ENCODE data around the gene FAM240B. TPM values are rescaled to one million over a fixed set of nuclear protein-coding genes. Genes with fewer than 3 reads are reported as not detected.

Gene FAM240B
- total and polyA plus RNA-seq, 7 experiments from 2014 or later, result not detected

DNA sequence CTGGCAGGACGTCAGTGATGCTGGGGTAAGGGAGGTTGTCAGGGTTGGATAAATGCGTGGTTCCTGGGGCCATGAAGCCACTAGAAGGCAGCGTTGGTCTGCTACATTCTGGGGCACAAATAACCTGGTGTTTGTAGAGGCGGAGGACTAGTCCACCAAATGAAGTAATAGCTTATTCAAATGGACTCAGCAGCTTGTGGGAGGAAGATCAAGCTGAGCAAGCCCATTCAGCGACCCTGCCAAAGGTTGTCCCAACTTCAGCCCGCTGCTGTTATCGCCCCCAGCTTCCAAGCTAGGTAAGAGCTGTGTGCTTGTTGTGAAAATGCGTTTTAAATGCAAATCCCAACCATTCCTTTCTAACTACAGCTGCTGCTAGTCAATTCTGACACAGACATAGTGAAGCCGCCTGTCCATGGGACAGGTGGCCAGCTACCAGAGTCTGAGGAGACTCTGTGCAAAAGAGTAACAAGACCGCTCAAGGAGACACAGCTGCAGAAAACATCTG lies 7.6 kb upstream of the FAM240B start:
- POLR2A ChIA-PET, result no interaction called here

DNA sequence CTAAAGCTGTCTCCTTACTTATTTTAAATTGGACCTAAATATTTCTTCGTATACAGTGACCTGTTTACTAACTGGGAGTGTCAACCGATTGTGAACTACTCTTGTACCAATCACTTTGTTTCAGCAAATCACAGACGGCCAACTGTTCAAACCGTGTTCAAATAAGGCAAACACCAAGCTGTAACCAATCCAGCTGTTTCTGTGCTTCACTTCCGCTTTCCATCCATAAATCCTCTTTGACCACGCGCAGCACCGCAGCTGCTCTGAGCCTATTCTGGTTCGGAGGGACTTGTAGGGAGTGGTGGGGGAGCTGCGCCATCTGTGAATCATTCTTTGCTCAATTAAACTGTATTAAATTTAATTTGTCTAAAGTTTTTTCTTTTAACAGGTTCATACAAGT lies 4.8 kb upstream of the FAM240B start:
- Mint-ChIP-seq H3K36me3 (no peaks in the 10 kb centered on the region), H3K9me3 (peaks cover 0 to 4% (median 0%) of the 10 kb centered on the region in 11 donors), H3K27me3 (peaks cover 0 to 29% (median 6%) of the 10 kb centered on the region in 5 donors), H3K27ac (no peak overlapping the region), H3K4me3 (no peak overlapping the region), H3K4me1 (no peaks in the 10 kb centered on the region)
- Histone ChIP-seq H3K27me3 (ENCODE audit: control insufficient read depth in 2 of 2, insufficient read depth in 2 of 2, low read length in 2 of 2) (no peaks in the 10 kb centered on the region), H3K9me3 (ENCODE audit: control insufficient read depth in 2 of 3, low read length in 3 of 3) (no peaks in the 10 kb centered on the region), H3K27ac (ENCODE audit: low read depth, low read length) (no peak overlapping the region), H3K36me3 (ENCODE audit: control insufficient read depth in 2 of 3, insufficient read depth in 3 of 3, low read length in 3 of 3) (no peaks in the 10 kb centered on the region), H3K4me1 (ENCODE audit: control insufficient read depth in 2 of 2, insufficient read depth in 2 of 2, low read length in 2 of 2) (no peaks in the 10 kb centered on the region), H3K4me3 (ENCODE audit: low read length) (no peak overlapping the region)
- DNase-seq (no peak), ATAC-seq (no peak)
- ChIA-PET CTCF (no interaction called here), POLR2A (no interaction called here)
- intact Hi-C loops (cut with micrococcal nuclease), result no loop called here

More for the DNA sequence above, 7.6 kb upstream of the FAM240B start:
- Histone ChIP-seq H3K27ac (ENCODE audit: low read depth, low read length) (no peak overlapping the region), H3K27me3 (ENCODE audit: control insufficient read depth in 2 of 2, insufficient read depth in 2 of 2, low read length in 2 of 2) (no peaks in the 10 kb centered on the region), H3K36me3 (ENCODE audit: control insufficient read depth in 2 of 3, insufficient read depth in 3 of 3, low read length in 3 of 3) (no peaks in the 10 kb centered on the region), H3K9me3 (ENCODE audit: control insufficient read depth in 2 of 3, low read length in 3 of 3) (no peaks in the 10 kb centered on the region), H3K4me1 (ENCODE audit: control insufficient read depth in 2 of 2, insufficient read depth in 2 of 2, low read length in 2 of 2) (no peaks in the 10 kb centered on the region), H3K4me3 (ENCODE audit: low read length) (no peak overlapping the region)
- CTCF ChIA-PET, result no interaction called here
- Mint-ChIP-seq H3K27me3 (peaks cover 0 to 37% (median 8%) of the 10 kb centered on the region in 5 donors), H3K36me3 (no peaks in the 10 kb centered on the region), H3K9me3 (peaks cover 0 to 6% (median 0%) of the 10 kb centered on the region in 11 donors), H3K4me3 (no peak overlapping the region), H3K4me1 (no peaks in the 10 kb centered on the region), H3K27ac (no peak overlapping the region)
- DNase-seq, result no peak
- no peak for ATAC-seq
- intact Hi-C loops (cut with micrococcal nuclease), result no loop called here

DNA sequence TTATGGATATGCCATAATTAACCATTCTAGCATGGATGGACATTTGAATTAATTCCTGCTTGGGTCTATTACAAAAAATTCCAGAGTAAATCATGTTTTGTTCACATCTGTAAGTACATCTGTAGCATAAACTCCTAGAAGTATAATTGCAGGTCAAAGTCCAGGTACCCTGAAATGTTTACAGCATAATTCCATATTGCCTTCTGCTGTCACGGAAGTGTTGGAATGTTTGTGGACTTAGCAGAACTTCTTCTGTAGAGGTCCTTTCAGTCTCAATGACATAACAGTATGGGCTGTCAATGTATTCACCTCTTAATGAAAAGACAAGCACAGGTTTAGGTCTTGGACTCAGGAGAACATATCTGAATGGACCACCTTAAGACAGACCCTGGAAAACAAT lies 1.8 kb downstream of the FAM240B start:
- no peaks in the 10 kb centered on the region for H3K9me3 Mint-ChIP-seq
- H3K27ac Mint-ChIP-seq, result no peak overlapping the region
- CTCF ChIA-PET, result no interaction called here
- H3K27me3 ChIP-seq (ENCODE audit: control insufficient read depth in 2 of 2, insufficient read depth in 2 of 2, low read length in 2 of 2), result no peaks in the 10 kb centered on the region
- peaks cover 2 to 33% (median 14%) of the 10 kb centered on the region in 5 donors for H3K27me3 Mint-ChIP-seq
- H3K4me3 Mint-ChIP-seq, result no peak overlapping the region
- POLR2A ChIA-PET, result no interaction called here
- H3K4me1 ChIP-seq (ENCODE audit: control insufficient read depth in 2 of 2, insufficient read depth in 2 of 2, low read length in 2 of 2), result no peaks in the 10 kb centered on the region
- no peak for DNase-seq
- no peaks in the 10 kb centered on the region for H3K9me3 ChIP-seq (ENCODE audit: control insufficient read depth in 2 of 3, low read length in 3 of 3)
- H3K36me3 ChIP-seq (ENCODE audit: control insufficient read depth in 2 of 3, insufficient read depth in 3 of 3, low read length in 3 of 3), result no peaks in the 10 kb centered on the region
- H3K4me3 ChIP-seq (ENCODE audit: low read length), result no peak overlapping the region
- no peaks in the 10 kb centered on the region for H3K36me3 Mint-ChIP-seq
- no peak overlapping the region for H3K27ac ChIP-seq (ENCODE audit: low read depth, low read length)
- no peak for ATAC-seq
- H3K4me1 Mint-ChIP-seq, result no peaks in the 10 kb centered on the region
- intact Hi-C loops (cut with micrococcal nuclease), result no loop called here

GRCh38 chr9:38715684-38716083 lies 4.2 kb downstream of the FAM240B start:
- ChIA-PET POLR2A (no interaction called here), CTCF (no interaction called here)
- Mint-ChIP-seq H3K4me1 (no peaks in the 10 kb centered on the region), H3K27ac (no peak overlapping the region), H3K27me3 (peaks cover 2 to 39% (median 26%) of the 10 kb centered on the region in 5 donors), H3K36me3 (no peaks in the 10 kb centered on the region), H3K9me3 (no peaks in the 10 kb centered on the region), H3K4me3 (no peak overlapping the region)
- H3K4me1 ChIP-seq (ENCODE audit: control insufficient read depth in 2 of 2, insufficient read depth in 2 of 2, low read length in 2 of 2), result no peaks in the 10 kb centered on the region
- H3K36me3 ChIP-seq (ENCODE audit: control insufficient read depth in 2 of 3, insufficient read depth in 3 of 3, low read length in 3 of 3), result no peaks in the 10 kb centered on the region
- no peaks in the 10 kb centered on the region for H3K27me3 ChIP-seq (ENCODE audit: control insufficient read depth in 2 of 2, insufficient read depth in 2 of 2, low read length in 2 of 2)
- no peak overlapping the region for H3K27ac ChIP-seq (ENCODE audit: low read depth, low read length)
- intact Hi-C loops (cut with micrococcal nuclease), result no loop called here
- H3K9me3 ChIP-seq (ENCODE audit: control insufficient read depth in 2 of 3, low read length in 3 of 3), result no peaks in the 10 kb centered on the region
- ATAC-seq (no peak), DNase-seq (no peak)
- H3K4me3 ChIP-seq (ENCODE audit: low read length), result no peak overlapping the region

DNA sequence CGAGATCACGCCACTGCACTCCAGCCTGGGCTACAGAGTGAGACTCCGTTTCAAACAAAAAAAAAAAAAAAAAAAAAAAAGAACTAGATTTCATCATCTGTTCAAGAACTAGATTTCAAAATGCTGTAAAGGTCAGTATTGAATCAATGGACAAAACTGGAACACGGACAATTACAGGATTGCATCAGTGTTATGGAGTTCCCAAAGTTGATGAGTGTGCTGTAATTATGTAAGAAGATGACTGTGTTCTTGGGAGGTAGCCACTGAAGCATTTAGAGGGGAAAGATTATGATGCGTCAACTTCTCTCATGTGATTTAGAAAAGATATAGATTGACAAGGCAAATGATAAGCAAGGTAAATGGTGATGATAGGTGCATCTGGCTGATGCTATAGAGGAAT lies 6.5 kb downstream of the FAM240B start:
- Mint-ChIP-seq H3K9me3 (no peaks in the 10 kb centered on the region), H3K4me3 (no peak overlapping the region), H3K4me1 (no peaks in the 10 kb centered on the region), H3K36me3 (no peaks in the 10 kb centered on the region), H3K27ac (no peak overlapping the region), H3K27me3 (peaks cover 2 to 31% (median 26%) of the 10 kb centered on the region in 5 donors)
- ATAC-seq (no peak), DNase-seq (no peak)
- CTCF ChIA-PET, result no interaction called here
- no peak overlapping the region for H3K27ac ChIP-seq (ENCODE audit: low read depth, low read length)
- H3K9me3 ChIP-seq (ENCODE audit: control insufficient read depth in 2 of 3, low read length in 3 of 3), result no peaks in the 10 kb centered on the region
- no peak overlapping the region for H3K4me3 ChIP-seq (ENCODE audit: low read length)
- no peaks in the 10 kb centered on the region for H3K4me1 ChIP-seq (ENCODE audit: control insufficient read depth in 2 of 2, insufficient read depth in 2 of 2, low read length in 2 of 2)
- POLR2A ChIA-PET, result no interaction called here
- intact Hi-C loops (cut with micrococcal nuclease), result no loop called here
- H3K27me3 ChIP-seq (ENCODE audit: control insufficient read depth in 2 of 2, insufficient read depth in 2 of 2, low read length in 2 of 2), result no peaks in the 10 kb centered on the region
- no peaks in the 10 kb centered on the region for H3K36me3 ChIP-seq (ENCODE audit: control insufficient read depth in 2 of 3, insufficient read depth in 3 of 3, low read length in 3 of 3)

DNA sequence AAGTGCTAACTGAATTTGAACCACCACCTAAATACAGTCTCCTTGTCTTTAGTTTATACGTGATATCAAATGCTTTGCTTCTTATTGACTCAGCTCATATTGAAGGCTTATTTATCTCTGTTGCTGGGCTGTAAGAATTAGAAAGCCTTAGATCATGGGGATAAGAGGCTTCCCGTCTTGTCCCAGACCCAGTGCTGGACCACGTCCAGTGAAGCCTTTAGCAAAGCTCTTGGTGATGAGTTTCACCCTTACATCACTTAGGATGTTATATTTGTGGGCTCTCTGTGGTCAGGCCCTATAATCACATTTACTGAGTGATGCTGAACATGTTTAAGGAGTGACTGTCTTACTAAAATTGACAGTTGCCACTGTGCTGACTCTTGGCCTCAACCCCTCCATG lies 11.2 kb downstream of the FAM240B start:
- peaks cover 2 to 39% (median 22%) of the 10 kb centered on the region in 5 donors for H3K27me3 Mint-ChIP-seq
- CTCF ChIA-PET, result no interaction called here
- POLR2A ChIA-PET, result no interaction called here
- H3K36me3 ChIP-seq (ENCODE audit: control insufficient read depth in 2 of 3, insufficient read depth in 3 of 3, low read length in 3 of 3), result no peaks in the 10 kb centered on the region
- no peaks in the 10 kb centered on the region for H3K4me1 Mint-ChIP-seq
- no peak overlapping the region for H3K27ac Mint-ChIP-seq
- H3K9me3 ChIP-seq (ENCODE audit: control insufficient read depth in 2 of 3, low read length in 3 of 3), result no peaks in the 10 kb centered on the region
- H3K4me3 Mint-ChIP-seq, result no peak overlapping the region
- DNase-seq (no peak), ATAC-seq (no peak)
- H3K9me3 Mint-ChIP-seq, result no peaks in the 10 kb centered on the region
- H3K27me3 ChIP-seq (ENCODE audit: control insufficient read depth in 2 of 2, insufficient read depth in 2 of 2, low read length in 2 of 2), result no peaks in the 10 kb centered on the region
- no peak overlapping the region for H3K4me3 ChIP-seq (ENCODE audit: low read length)
- H3K36me3 Mint-ChIP-seq, result no peaks in the 10 kb centered on the region
- H3K4me1 ChIP-seq (ENCODE audit: control insufficient read depth in 2 of 2, insufficient read depth in 2 of 2, low read length in 2 of 2), result no peaks in the 10 kb centered on the region
- intact Hi-C loops (cut with micrococcal nuclease), result no loop called here
- H3K27ac ChIP-seq (ENCODE audit: low read depth, low read length), result no peak overlapping the region

DNA sequence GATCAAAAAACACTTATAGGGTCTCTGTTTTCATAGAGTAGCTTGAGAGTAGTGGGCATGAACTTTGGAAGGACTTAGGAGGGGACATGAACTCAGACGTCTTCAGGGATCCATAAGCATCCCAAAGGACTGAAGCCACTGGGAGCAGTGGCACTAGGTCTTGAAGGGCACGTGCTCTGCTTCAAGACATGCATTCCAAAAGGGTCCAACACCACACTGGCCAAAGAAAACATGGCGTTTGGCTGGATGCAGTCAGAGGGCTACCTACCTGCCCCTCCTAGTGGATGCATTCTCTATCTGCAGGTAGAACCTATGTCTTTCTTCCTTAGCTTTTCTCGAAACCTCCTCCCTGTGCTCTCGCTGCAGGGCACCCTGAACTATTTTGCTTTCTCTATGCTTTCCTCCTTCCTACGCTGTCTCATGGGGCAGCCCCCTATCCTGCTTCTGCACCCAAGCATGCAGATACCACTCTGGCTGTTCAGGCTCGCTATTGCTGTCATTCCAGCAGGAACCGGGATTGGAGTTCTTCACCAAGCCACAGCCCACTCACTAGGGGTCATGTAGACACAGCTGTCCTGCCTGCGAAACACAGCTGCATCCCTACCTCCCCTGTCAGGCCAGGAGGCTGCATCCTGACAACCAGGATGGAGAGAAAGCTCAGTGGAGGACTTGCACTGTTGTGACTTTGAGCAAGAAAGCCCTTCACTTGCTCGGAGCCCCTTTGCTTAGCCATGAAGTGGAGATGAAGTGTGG lies 11.9 kb downstream of the FAM240B start:
- Mint-ChIP-seq H3K36me3 (no peaks in the 10 kb centered on the region), H3K4me1 (no peaks in the 10 kb centered on the region), H3K9me3 (no peaks in the 10 kb centered on the region), H3K27me3 (peaks cover 0 to 36% (median 19%) of the 10 kb centered on the region in 5 donors), H3K4me3 (no peak overlapping the region), H3K27ac (no peak overlapping the region)
- no peaks in the 10 kb centered on the region for H3K27me3 ChIP-seq (ENCODE audit: control insufficient read depth in 2 of 2, insufficient read depth in 2 of 2, low read length in 2 of 2)
- no peaks in the 10 kb centered on the region for H3K36me3 ChIP-seq (ENCODE audit: control insufficient read depth in 2 of 3, insufficient read depth in 3 of 3, low read length in 3 of 3)
- H3K9me3 ChIP-seq (ENCODE audit: control insufficient read depth in 2 of 3, low read length in 3 of 3), result no peaks in the 10 kb centered on the region
- no peak for ATAC-seq
- no peak overlapping the region for H3K4me3 ChIP-seq (ENCODE audit: low read length)
- ChIA-PET POLR2A (no interaction called here), CTCF (no interaction called here)
- H3K27ac ChIP-seq (ENCODE audit: low read depth, low read length), result no peak overlapping the region
- DNase-seq, result no peak
- intact Hi-C loops (cut with micrococcal nuclease), result no loop called here
- no peaks in the 10 kb centered on the region for H3K4me1 ChIP-seq (ENCODE audit: control insufficient read depth in 2 of 2, insufficient read depth in 2 of 2, low read length in 2 of 2)

Data from naive thymus-derived CD4-positive, alpha-beta T cell (primary cell).